Adrenal gland (tissue), 12 donors: ENCODE results near the gene S100A7A. TPM values are rescaled to one million over a fixed set of nuclear protein-coding genes. Genes with fewer than 3 reads are reported as not detected.

Source experiments
- DNase-seq, 7 donors: peaks; one replicate each; pipeline ENCODE4 v3.0.0-alpha.2; 2019 to 2020
- H3K27ac ChIP-seq, 5 donors: fragments of 200-600 bp; sonication (generic) in 4 of 5; 1 replicate in 3 of 5; 2 replicates in 2 of 5; pipeline versions ENCODE4 v1.5.1 to v1.8.0; 2016 to 2020; ENCODE audit warnings: mild to moderate bottlenecking in 1 of 5
- H3K27me3 ChIP-seq: fragments of 200-600 bp; 2 replicates; pipeline ENCODE4 v1.8.0; 2021
- H3K36me3 ChIP-seq, 2 donors: fragments of 200-600 bp; replicated peaks in 1 of 2; 1 replicate in 1 of 2; 2 replicates in 1 of 2; pipeline versions ENCODE4 v1.5.1 to v1.8.0; 2018 to 2022
- H3K4me1 ChIP-seq, 2 donors: fragments of 200-600 bp; replicated peaks in 1 of 2; 1 replicate in 1 of 2; 2 replicates in 1 of 2; pipeline versions ENCODE4 v1.5.1 to v1.8.0; 2018 to 2021
- H3K4me3 ChIP-seq, 4 donors: fragments of 200-600 bp; sonication (generic) in 3 of 4; one replicate each; pipeline ENCODE4 v1.5.1; 2016 to 2018
- H3K9me3 ChIP-seq, 3 donors: fragments of 200-600 bp; sonication (generic) in 1 of 3; replicated peaks in 1 of 3; 1 replicate in 2 of 3; 2 replicates in 1 of 3; pipeline versions ENCODE4 v1.5.1 to v1.8.0; 2016 to 2021
- POLR2A ChIP-seq, 2 donors: fragments of 450-650 bp; IDR thresholded peaks; one replicate each; pipeline ENCODE4 v1.6.1; 2017; ENCODE audit warnings: antibody characterized with exemption in 2 of 2, mild to moderate bottlenecking in 2 of 2, moderate library complexity in 1 of 2
- WGBS, 4 donors: extraction: QIAGEN DNeasy Blood & Tissue Kit in 2 of 4; methylation state at CpG; one replicate each; pipeline versions ENCODE4 v1.1.5 to v1.1.7; 2013 to 2017; 5-methylcytosine and 5-hydroxymethylcytosine counted together
- intact Hi-C, 2 donors: fragments of 100-400 bp; cut with DNase I; formaldehyde crosslinking; loops; one replicate each; pipeline versions ENCODE4 v1.14.1 to v1.15.0; 2022 to 2023
- polyA plus RNA-seq, 3 donors: library from polyadenylated mRNA; stranded (reverse); fragments of 200-250 nt in 2 of 3; fragments of 350-450 nt in 1 of 3; fragmentation: Illumina TruSeq in 1 of 3; extraction: RNeasy Lipid Tissue Mini Kit (QIAGEN cat#74804) in 1 of 3; gene quantifications; one replicate each; pipeline ENCODE4 v1.2.3, GENCODE V29; 2013 to 2014
- total RNA-seq, 9 donors: library from RNA; depleted of rRNA in 4 of 9; stranded (reverse); fragments of >200 nt in 4 of 9; fragments of 120-200 nt in 1 of 9; fragmentation: NEBNext Ultra II Directional in 1 of 9; extraction: Animal tissue kit (Norgen Biotek cat#: 25700) in 1 of 9; gene quantifications; one replicate each; pipeline versions ENCODE4 v1.1.0 to v1.2.4, GENCODE V29; 2013 to 2023
- TF ChIP-seq, protein P1 (sequence below), 6 experiments: fragments of 450-650 bp in 4 of 6; fragments of 200-600 bp in 2 of 6; sonication (generic) in 1 of 6; IDR thresholded peaks; 1 replicate in 5 of 6; 2 replicates in 1 of 6; pipeline versions ENCODE4 v1.5.1 to v1.8.0; 2016 to 2021; ENCODE audit warnings: antibody characterized with exemption in 6 of 6, mild to moderate bottlenecking in 2 of 6, moderate library complexity in 1 of 6
- donor health status: healthy with polysubstance abuse.
- donor health status: Bipolar disorder and iron deficiency.
- donor health status: DM: yes; HTN: yes; CAD: no.
- donor health status: DM: no; HTN: no; CAD: no.
- donor health status: DM: no; HTN: no; CAD: no.
- donor health status: DM: yes; HTN: yes; CAD: no.

S100A7A gene
- total and polyA plus RNA-seq, 12 donors, result not detected

DNA sequence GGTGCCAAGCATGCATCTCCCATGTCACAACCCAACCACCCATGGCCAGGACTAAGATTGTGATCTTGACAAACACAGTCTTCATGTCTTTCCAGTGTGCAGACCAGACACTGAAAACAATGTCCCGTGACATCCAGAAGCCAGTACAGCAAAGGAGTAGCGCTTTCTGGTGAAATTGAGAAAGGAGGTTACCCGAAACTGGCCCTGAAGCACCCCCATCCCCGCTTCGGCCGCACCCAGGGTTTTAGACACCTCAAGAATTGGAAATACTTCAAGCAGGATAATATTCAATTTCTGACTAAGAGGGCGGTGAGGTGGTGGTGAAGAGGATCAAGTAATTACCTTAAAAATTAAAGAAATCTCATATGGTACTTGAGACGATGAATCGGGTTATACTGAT is 14.9 kb upstream of the S100A7A start:
- TF ChIP-seq, protein P1, sequence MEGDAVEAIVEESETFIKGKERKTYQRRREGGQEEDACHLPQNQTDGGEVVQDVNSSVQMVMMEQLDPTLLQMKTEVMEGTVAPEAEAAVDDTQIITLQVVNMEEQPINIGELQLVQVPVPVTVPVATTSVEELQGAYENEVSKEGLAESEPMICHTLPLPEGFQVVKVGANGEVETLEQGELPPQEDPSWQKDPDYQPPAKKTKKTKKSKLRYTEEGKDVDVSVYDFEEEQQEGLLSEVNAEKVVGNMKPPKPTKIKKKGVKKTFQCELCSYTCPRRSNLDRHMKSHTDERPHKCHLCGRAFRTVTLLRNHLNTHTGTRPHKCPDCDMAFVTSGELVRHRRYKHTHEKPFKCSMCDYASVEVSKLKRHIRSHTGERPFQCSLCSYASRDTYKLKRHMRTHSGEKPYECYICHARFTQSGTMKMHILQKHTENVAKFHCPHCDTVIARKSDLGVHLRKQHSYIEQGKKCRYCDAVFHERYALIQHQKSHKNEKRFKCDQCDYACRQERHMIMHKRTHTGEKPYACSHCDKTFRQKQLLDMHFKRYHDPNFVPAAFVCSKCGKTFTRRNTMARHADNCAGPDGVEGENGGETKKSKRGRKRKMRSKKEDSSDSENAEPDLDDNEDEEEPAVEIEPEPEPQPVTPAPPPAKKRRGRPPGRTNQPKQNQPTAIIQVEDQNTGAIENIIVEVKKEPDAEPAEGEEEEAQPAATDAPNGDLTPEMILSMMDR (IDR thresholded peaks at IDR 0.05), result no peak
- TF ChIP-seq POLR2A (IDR thresholded peaks at IDR 0.05), result no peak
- Histone ChIP-seq H3K4me3 (no peak overlapping the region), H3K9me3 (no peaks in the 10 kb centered on the region), H3K27ac (no peak overlapping the region), H3K27me3 (no peaks in the 10 kb centered on the region), H3K4me1 (no peaks in the 10 kb centered on the region), H3K36me3 (no peaks in the 10 kb centered on the region)
- WGBS, 4 donors, result 80 to 91% (median 83%) methylated on average over 9 of the region's 9 CpGs
- no peak for DNase-seq
- intact Hi-C loops, result no loop called here

DNA sequence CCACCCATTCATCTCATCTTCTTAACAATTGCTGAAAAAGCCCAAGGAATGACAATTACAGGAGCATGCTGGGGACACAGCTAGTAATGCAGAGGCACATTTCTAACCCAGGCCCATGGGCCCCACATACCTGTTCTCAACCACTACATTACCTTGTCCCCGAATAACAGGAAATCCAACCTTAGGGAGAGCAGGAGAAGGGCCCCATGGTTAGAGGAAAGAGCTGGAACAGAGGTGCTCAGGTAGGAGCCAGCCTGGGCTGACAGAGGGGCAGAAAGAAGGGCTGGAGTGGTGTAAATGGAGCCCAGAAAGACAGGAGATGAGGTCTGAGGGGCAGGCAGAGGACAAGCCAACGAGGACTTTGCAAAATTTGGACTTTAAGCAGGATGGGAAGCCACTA is 14.1 kb upstream of the S100A7A start:
- TF ChIP-seq, protein P1 (IDR thresholded peaks at IDR 0.05), result no peak
- TF ChIP-seq POLR2A (IDR thresholded peaks at IDR 0.05), result no peak
- no peaks in the 10 kb centered on the region for H3K9me3 ChIP-seq
- no peak overlapping the region for H3K4me3 ChIP-seq
- H3K27me3 ChIP-seq, result no peaks in the 10 kb centered on the region
- WGBS, 4 donors, result 56 to 71% (median 60%) methylated on average over 2 of the region's 2 CpGs
- intact Hi-C loops, result no loop called here
- H3K36me3 ChIP-seq, result no peaks in the 10 kb centered on the region
- H3K27ac ChIP-seq, result no peak overlapping the region
- H3K4me1 ChIP-seq, result no peaks in the 10 kb centered on the region
- no peak for DNase-seq

GRCh38 chr1:153403421-153404085 is 12.8 kb upstream of the S100A7A start:
- no peaks in the 10 kb centered on the region for H3K36me3 ChIP-seq
- DNase-seq, result no peak
- TF ChIP-seq POLR2A (IDR thresholded peaks at IDR 0.05), result no peak
- TF ChIP-seq, protein P1 (IDR thresholded peaks at IDR 0.05), result no peak
- no peak overlapping the region for H3K4me3 ChIP-seq
- H3K27me3 ChIP-seq, result no peaks in the 10 kb centered on the region
- no peaks in the 10 kb centered on the region for H3K4me1 ChIP-seq
- H3K27ac ChIP-seq, result no peak overlapping the region
- intact Hi-C loops, result no loop called here
- 69 to 82% (median 79%) methylated on average over 11 of the region's 11 CpGs for WGBS, 4 donors
- no peaks in the 10 kb centered on the region for H3K9me3 ChIP-seq

GRCh38 chr1:153404086-153404635 is 12.2 kb upstream of the S100A7A start:
- Histone ChIP-seq H3K4me3 (no peak overlapping the region), H3K9me3 (no peaks in the 10 kb centered on the region), H3K27me3 (no peaks in the 10 kb centered on the region), H3K36me3 (no peaks in the 10 kb centered on the region), H3K4me1 (no peaks in the 10 kb centered on the region), H3K27ac (no peak overlapping the region)
- 74 to 83% (median 76%) methylated on average over 7 of the region's 7 CpGs for WGBS, 4 donors
- DNase-seq, result no peak
- intact Hi-C loops, result no loop called here
- no peak for TF ChIP-seq POLR2A (IDR thresholded peaks at IDR 0.05)
- TF ChIP-seq, protein P1 (IDR thresholded peaks at IDR 0.05), result no peak
